HepG2 (cell line): Measurements from ENCODE around the gene SLC45A1. TPM values are rescaled to one million over a fixed set of nuclear protein-coding genes. Genes with fewer than 3 reads are reported as not detected.

Source experiments
- ATAC-seq: fragments of 200-7000 bp; cut with Tn5 transposase; 3 replicates; pipeline ENCODE4 v1.9.1; 2020; ENCODE audit warnings: mild to moderate bottlenecking, moderate library complexity
- BruUV-seq: library from RNA; stranded (reverse); fragments of 400-500 nt; replicated peaks from 2 replicates; lab custom pipeline; 2021; lab: Mats Ljungman, UMichigan
- CTCF ChIA-PET: fragments of 300-600 bp; formaldehyde crosslinking; extraction: SDS; loops from one replicate; lab custom pipeline; 2021; ENCODE audit warnings: low total read pairs, inconsistent platforms, low intra/inter-chr PET ratio; lab: Yijun Ruan, JAX
- POLR2A ChIA-PET: fragments of 350-600 bp; sonication (Branson Sonifier 250); formaldehyde crosslinking; loops from one replicate; lab custom pipeline; 2020; ENCODE audit warnings: antibody characterized with exemption, inconsistent platforms; lab: Yijun Ruan, JAX
- DNase-seq: peaks from one replicate; pipeline ENCODE4 v3.0.0-alpha.2; 2015; ENCODE audit warnings: low spot score
- FAIRE-seq: peaks from 3 replicates; lab custom pipeline; 2011; peaks lifted over from hg19 to GRCh38; lab: Jason Lieb, UNC
- H2AFZ ChIP-seq: one replicate; pipeline ENCODE4 v1.6.1; 2011; ENCODE audit warnings: low read length, inconsistent platforms
- H3K27ac ChIP-seq: fragments of 300-600 bp; 3 replicates; pipeline ENCODE4 v1.8.0; 2011; ENCODE audit warnings: mixed run types, mild to moderate bottlenecking, mixed read lengths, low read length, inconsistent platforms; ENCODE audit not compliant: insufficient read depth; ENCODE audit errors: extremely low read length
- H3K27me3 ChIP-seq, 2 experiments: fragments of 200-600 bp in 1 of 2; 2 replicates in 1 of 2; 3 replicates in 1 of 2; pipeline versions ENCODE4 v1.6.0 to v1.8.0; 2011; ENCODE audit warnings: low read length in 2 of 2, mild to moderate bottlenecking in 2 of 2, moderate library complexity in 2 of 2, inconsistent platforms in 1 of 2; ENCODE audit not compliant: insufficient read depth in 2 of 2, control insufficient read depth in 1 of 2
- H3K36me3 ChIP-seq, 2 experiments: fragments of 200-600 bp in 1 of 2; replicated peaks in 1 of 2; 2 replicates in 1 of 2; 3 replicates in 1 of 2; pipeline versions ENCODE4 v1.5.1 to v1.8.0; 2011; ENCODE audit warnings: low read length in 2 of 2, inconsistent platforms in 1 of 2; ENCODE audit not compliant: insufficient read depth in 2 of 2, control insufficient read depth in 1 of 2
- H3K4me1 ChIP-seq: 2 replicates; pipeline ENCODE4 v1.5.1; 2012; ENCODE audit warnings: low read length, inconsistent platforms; ENCODE audit not compliant: insufficient read depth
- H3K4me2 ChIP-seq: 2 replicates; pipeline ENCODE4 v1.6.0; 2011; ENCODE audit warnings: low read depth, low read length, inconsistent platforms
- H3K4me3 ChIP-seq, 3 experiments: fragments of 200-600 bp in 1 of 3; sonication (generic), shearing (Covaris generic) in 1 of 3; replicated peaks in 1 of 3; 2 replicates each; pipeline ENCODE4 v1.5.1; 2011 to 2016; ENCODE audit warnings: low read length in 3 of 3, inconsistent platforms in 2 of 3, low read depth in 2 of 3, mild to moderate bottlenecking in 2 of 3, control low read depth in 1 of 3, mixed read lengths in 1 of 3; ENCODE audit not compliant: insufficient read depth in 1 of 3
- H3K79me2 ChIP-seq: one replicate; pipeline ENCODE4 v1.6.1; 2011; ENCODE audit warnings: low read length, inconsistent platforms; ENCODE audit not compliant: insufficient read depth
- H3K9ac ChIP-seq: 2 replicates; pipeline ENCODE4 v1.6.0; 2011; ENCODE audit warnings: mild to moderate bottlenecking, low read depth, low read length, inconsistent platforms; ENCODE audit not compliant: insufficient read depth
- H3K9me3 ChIP-seq: 2 replicates; pipeline ENCODE4 v1.5.1; 2012; ENCODE audit warnings: mild to moderate bottlenecking, low read length
- H4K20me1 ChIP-seq: 2 replicates; pipeline ENCODE4 v1.6.0; 2011; ENCODE audit warnings: inconsistent platforms, mild to moderate bottlenecking, low read length, moderate library complexity; ENCODE audit not compliant: insufficient read depth
- AHR ChIP-seq: IDR thresholded peaks from 2 replicates; pipeline ENCODE4 v1.6.1; 2018; ENCODE audit warnings: missing genetic modification reagents, missing compliant biosample characterization
- BCL6 ChIP-seq: IDR thresholded peaks from 2 replicates; pipeline ENCODE4 v1.6.1; 2016; ENCODE audit warnings: missing genetic modification reagents, missing compliant biosample characterization
- IRF2 ChIP-seq: IDR thresholded peaks from 2 replicates; pipeline ENCODE4 v1.6.1; 2018; ENCODE audit warnings: missing genetic modification reagents, missing compliant biosample characterization
- KLF11 ChIP-seq: IDR thresholded peaks from 2 replicates; pipeline ENCODE4 v1.6.1; 2016; ENCODE audit warnings: missing compliant biosample characterization
- KLF9 ChIP-seq: IDR thresholded peaks from 2 replicates; pipeline ENCODE4 v1.6.1; 2016; ENCODE audit warnings: low read depth
- MLLT10 ChIP-seq: sonication (generic); formaldehyde crosslinking; IDR thresholded peaks from 2 replicates; pipeline ENCODE4 v1.4.0; 2020; ENCODE audit warnings: missing genetic modification reagents
- MXD4 ChIP-seq: IDR thresholded peaks from 2 replicates; pipeline ENCODE4 v1.6.1; 2016; ENCODE audit warnings: mild to moderate bottlenecking, missing biosample characterization, missing genetic modification reagents
- PAF1 ChIP-seq: IDR thresholded peaks from 2 replicates; pipeline ENCODE4 v1.6.1; 2016; ENCODE audit warnings: missing genetic modification reagents, missing compliant biosample characterization
- POLR2AphosphoS5 ChIP-seq: IDR thresholded peaks from 2 replicates; pipeline ENCODE4 v1.6.1; 2012; ENCODE audit warnings: low read depth, low read length
- RBM39 ChIP-seq: fragments of 200-400 bp; formaldehyde crosslinking; IDR thresholded peaks from one replicate; pipeline ENCODE4 v1.6.1; 2018; ENCODE audit warnings: antibody characterized with exemption, mild to moderate bottlenecking, low read depth, low read length; ENCODE audit not compliant: poor library complexity, severe bottlenecking
- SPEN ChIP-seq: sonication (generic); formaldehyde crosslinking; IDR thresholded peaks from 2 replicates; pipeline ENCODE4 v1.5.1; 2020; ENCODE audit warnings: low read depth, mild to moderate bottlenecking, missing genetic modification reagents
- SRF ChIP-seq: IDR thresholded peaks from 2 replicates; pipeline ENCODE4 v1.6.1; 2011; ENCODE audit warnings: mild to moderate bottlenecking, low read depth, low read length, moderate library complexity
- STAG1 ChIP-seq: sonication (generic); formaldehyde crosslinking; IDR thresholded peaks from 2 replicates; pipeline ENCODE4 v1.4.0; 2020; ENCODE audit warnings: missing genetic modification reagents
- TBX2 ChIP-seq: sonication (generic); formaldehyde crosslinking; IDR thresholded peaks from 2 replicates; pipeline ENCODE4 v1.5.0; 2020; ENCODE audit warnings: missing genetic modification reagents, mild to moderate bottlenecking, borderline replicate concordance
- ZNF205 ChIP-seq: IDR thresholded peaks from 2 replicates; pipeline ENCODE4 v1.6.1; 2018; ENCODE audit warnings: missing biosample characterization, missing genetic modification reagents
- ZNF333 ChIP-seq: sonication (generic); formaldehyde crosslinking; IDR thresholded peaks from 2 replicates; pipeline ENCODE4 v1.4.0; 2020; ENCODE audit warnings: mild to moderate bottlenecking, missing genetic modification reagents, borderline replicate concordance
- ZNF512 ChIP-seq: sonication (generic); formaldehyde crosslinking; IDR thresholded peaks from 2 replicates; pipeline ENCODE4 v1.4.0; 2020; ENCODE audit warnings: mild to moderate bottlenecking, missing genetic modification reagents
- ZNF619 ChIP-seq: sonication (generic); formaldehyde crosslinking; IDR thresholded peaks from 2 replicates; pipeline ENCODE4 v1.4.0; 2020; ENCODE audit warnings: mild to moderate bottlenecking, missing genetic modification reagents
- ZNF687 ChIP-seq: sonication (generic); formaldehyde crosslinking; IDR thresholded peaks from 2 replicates; pipeline ENCODE4 v1.5.1; 2020; ENCODE audit warnings: mild to moderate bottlenecking, missing genetic modification reagents, moderate library complexity
- ZNF781 ChIP-seq: sonication (generic); formaldehyde crosslinking; IDR thresholded peaks from 2 replicates; pipeline ENCODE4 v1.5.1; 2020; ENCODE audit warnings: borderline replicate concordance, mild to moderate bottlenecking, missing genetic modification reagents; ENCODE audit errors: not compliant biosample characterization
- WGBS: methylation state at CpG from one replicate; pipeline ENCODE4 v1.1.6; 2017; ENCODE audit warnings: low lambda C conversion rate; 5-methylcytosine and 5-hydroxymethylcytosine counted together
- in situ Hi-C: cut with HindIII; loops from 2 replicates; pipeline ENCODE4 v1.10.0; 2017; ENCODE audit warnings: low pct_unique_long_range_greater_than_20kb; ENCODE audit not compliant: extremely low pct_ligation_motif_present
- intact Hi-C: fragments of 100-400 bp; cut with micrococcal nuclease; formaldehyde crosslinking; loops from one replicate; pipeline ENCODE4 v1.10.0; 2022; ENCODE audit not compliant: unreplicated experiment
- polyA plus RNA-seq, 8 experiments: library from polyadenylated mRNA; depleted of rRNA in 3 of 8; stranded (reverse) in 7 of 8; unstranded in 1 of 8; fragments of >200 nt; fragmentation: Illumina TruSeq in 4 of 8; extraction: Trizol in 4 of 8; gene quantifications; 2 replicates each; pipeline versions ENCODE4 v1.2.1 to v1.2.3, GENCODE V29; 2011 to 2016; ENCODE audit warnings: low read depth in 4 of 8, missing spikeins in 1 of 8, mixed read lengths in 1 of 8; ENCODE audit not compliant: insufficient read depth in 1 of 8
- total RNA-seq, 5 experiments: library from RNA; depleted of rRNA; stranded (reverse); fragments of >200 nt; fragmentation: Illumina TruSeq; extraction: Trizol; gene quantifications; 2 replicates each; pipeline ENCODE4 v1.2.3, GENCODE V29; 2016; ENCODE audit warnings: low read depth in 1 of 5

Gene SLC45A1
- total and polyA plus RNA-seq, 2 of the 13 experiments (the other 11 are each of a cell fraction or from before 2014, with no cell fraction given), result not detected

GRCh38 chr1:8343464-8344001, 25.6 kb downstream of the SLC45A1 start:
- FAIRE-seq (no peak), ATAC-seq (peak; percentile 40), DNase-seq (peak; percentile 67)
- Histone ChIP-seq H3K4me1 (peaks cover 47% of the 10 kb centered on the region), H3K9ac (peak overlapping the region; percentile 48), H3K4me2 (peak overlapping the region; percentile 85), H4K20me1 (no peaks in the 10 kb centered on the region), H3K4me3 (peak overlapping the region; percentile 40 to 68 (median 43); a peak in 5 of 6 replicates), H3K9me3 (no peaks in the 10 kb centered on the region), H3K27ac (no peak overlapping the region), H2AFZ (no peak overlapping the region), H3K79me2 (no peaks in the 10 kb centered on the region), H3K27me3 (peaks cover 5 to 49% of the 10 kb centered on the region in 2 experiments), H3K36me3 (no peaks in the 10 kb centered on the region)
- intact Hi-C loops, result no loop called here
- POLR2A ChIA-PET, result interaction anchor here (0.8 to 1.2 kb wide), 4 partner anchors 15 to 369 kb away, joined by 3 to 4 read pairs (median 3); no protein-coding TSS in a partner anchor
- BruUV-seq, result no TSS peak
- in situ Hi-C loops, result no loop called here
- CTCF ChIA-PET, result interaction anchor here (0.6 to 2.7 kb wide), 2 partner anchors 181 to 368 kb away, joined by 3 to 12 read pairs; no protein-coding TSS in a partner anchor
- WGBS, result 0% methylated on average over 11 of the region's 32 CpGs
- no peak for TF ChIP-seq POLR2AphosphoS5
- TF ChIP-seq ZNF781 (CRISPR knock-in tag), result no peak
- TF ChIP-seq ZNF512, result no peak
- TF ChIP-seq STAG1 (CRISPR knock-in tag), result no peak
- no peak for TF ChIP-seq MLLT10 (CRISPR knock-in tag)
- no peak for TF ChIP-seq RBM39
- no peak for TF ChIP-seq ZNF205 (CRISPR knock-in tag)
- TF ChIP-seq BCL6 (CRISPR knock-in tag), result peak; percentile 38; the same call in 1 of the 2 replicates
- no peak for TF ChIP-seq PAF1
- TF ChIP-seq ZNF619, result no peak
- peak; percentile 95 for TF ChIP-seq ZNF687 (CRISPR knock-in tag)
- no peak; the same call in 1 of the 2 replicates for TF ChIP-seq TBX2 (CRISPR knock-in tag)
- TF ChIP-seq SPEN (CRISPR knock-in tag), result 0 out of 2 replicates have a peak, but pooled peaks have one; percentile 27
- TF ChIP-seq KLF11 (CRISPR knock-in tag), result 0 out of 2 replicates have a peak, but pooled peaks have one; percentile 22
- no peak for TF ChIP-seq SRF
- TF ChIP-seq IRF2 (CRISPR knock-in tag), result no peak
- TF ChIP-seq MXD4 (CRISPR knock-in tag), result peak; percentile 36; the same call in 1 of the 2 replicates
- peak; percentile 16; the same call in 1 of the 2 replicates for TF ChIP-seq AHR (CRISPR knock-in tag)
- TF ChIP-seq KLF9 (CRISPR knock-in tag), result no peak
- no peak for TF ChIP-seq ZNF333
